Esophagus squamous epithelium (tissue), 4 donors: ENCODE measurements around the gene TMTC2.

Experiments used
- CTCF ChIP-seq, 6 experiments: fragments of 450-650 bp in 4 of 6; fragments of 200-600 bp in 2 of 6; sonication (generic) in 2 of 6; IDR thresholded peaks; one replicate each; pipeline ENCODE4 v1.5.1; 2016 to 2019; ENCODE audit warnings: antibody characterized with exemption in 6 of 6, mild to moderate bottlenecking in 4 of 6, moderate library complexity in 4 of 6
- POLR2A ChIP-seq, 4 donors: fragments of 450-650 bp; IDR thresholded peaks; one replicate each; pipeline ENCODE4 v1.6.1; 2017; ENCODE audit warnings: antibody characterized with exemption in 4 of 4, mild to moderate bottlenecking in 4 of 4, moderate library complexity in 3 of 4

GRCh38 chr12:83158613-83159207, 472.0 kb downstream of the TMTC2 start:
- TF ChIP-seq CTCF (IDR thresholded peaks at IDR 0.05) (no peak), POLR2A (IDR thresholded peaks at IDR 0.05) (no peak)
